COLO668 (cell line): ENCODE results near the gene OSBP2.
A peak's percentile ranks its signal among the peaks of the same experiment; 100 is the strongest.
"Not testable (repeated sequence)": the region's sequence is repeated elsewhere in the genome, so short reads cannot be mapped to it uniquely, and the experiment has no call there.

Experiments used
- DNase-seq: peaks from one replicate; lab custom pipeline; 2025; ENCODE audit not compliant: unreplicated experiment; lab: John Stamatoyannopoulos, UW

The OSBP2 gene

DNA sequence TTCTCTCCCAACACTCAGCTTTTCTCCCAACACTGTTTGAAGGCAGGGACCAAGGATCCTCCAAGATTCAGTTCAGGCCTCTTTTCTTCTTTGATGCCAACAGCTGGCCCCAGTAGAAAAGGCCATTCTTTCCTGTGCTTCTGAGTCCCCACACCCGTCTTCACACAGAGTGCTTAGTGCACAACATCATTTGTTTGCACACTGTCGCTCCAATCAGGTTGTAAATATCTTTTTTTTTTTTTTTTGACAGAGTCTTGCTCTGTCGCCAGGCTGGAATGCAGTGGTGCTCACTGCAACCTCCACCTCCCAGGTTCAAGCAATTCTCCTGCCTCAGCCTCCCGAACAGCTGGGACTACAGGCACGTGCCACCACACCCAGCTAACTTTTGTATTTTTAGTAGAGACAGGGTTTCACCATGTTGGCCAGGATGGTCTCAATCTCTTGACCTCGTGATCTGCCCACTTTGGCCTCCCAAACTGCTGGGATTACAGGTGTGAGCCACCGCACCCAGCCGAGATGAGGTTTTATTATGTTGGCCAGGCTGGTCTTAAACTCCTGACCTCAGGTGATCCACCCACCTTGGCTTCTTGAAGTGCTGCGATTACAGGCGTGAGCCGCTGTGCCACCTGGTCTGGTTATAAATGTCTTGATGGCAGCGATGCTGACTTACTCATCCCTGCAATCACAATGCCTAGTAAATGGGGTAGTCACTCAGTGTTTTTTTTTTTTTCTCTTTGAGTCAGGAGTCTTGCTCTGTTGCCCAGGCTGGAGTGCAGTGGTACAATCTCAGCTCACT lies 14.6 kb upstream of the OSBP2 start:
- not testable (repeated sequence) for DNase-seq

DNA sequence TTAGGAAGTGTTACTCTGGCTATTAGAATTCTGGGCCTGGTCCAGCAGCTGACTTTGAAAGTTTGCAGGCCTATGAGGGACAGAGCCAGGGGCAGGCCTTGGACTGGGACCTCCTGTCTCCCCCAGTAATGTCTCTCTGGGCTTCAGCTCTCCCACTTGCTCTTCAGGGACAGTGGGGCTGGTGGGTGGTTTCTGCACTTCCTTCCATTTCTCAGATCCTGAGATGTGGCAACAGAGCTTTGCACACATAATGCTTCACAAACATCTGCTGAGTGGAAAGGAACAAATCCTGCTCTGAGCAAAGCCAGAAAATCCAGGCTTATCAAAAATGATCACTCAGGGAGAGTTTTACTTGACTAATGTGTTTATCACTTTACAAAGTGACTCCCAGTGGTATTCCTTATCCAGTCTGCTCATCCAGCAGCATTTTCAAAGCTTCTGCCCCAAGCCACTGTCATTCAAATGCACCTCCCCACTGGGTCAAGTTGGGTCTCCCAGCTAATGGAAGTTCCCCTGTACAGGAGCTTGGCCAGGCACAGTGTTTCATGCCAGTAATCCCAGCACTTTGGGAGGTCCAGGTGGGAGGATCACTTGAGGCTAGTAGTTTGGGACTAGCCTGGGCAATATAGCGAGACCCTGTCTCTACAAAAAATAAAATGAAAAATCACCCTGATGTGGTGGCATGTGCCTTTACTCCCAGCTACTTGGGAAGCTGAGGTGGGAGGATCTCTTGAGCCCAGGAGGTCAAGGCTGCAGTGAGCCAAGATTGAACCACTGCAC lies 13.5 kb upstream of the OSBP2 start:
- no peak for DNase-seq

DNA sequence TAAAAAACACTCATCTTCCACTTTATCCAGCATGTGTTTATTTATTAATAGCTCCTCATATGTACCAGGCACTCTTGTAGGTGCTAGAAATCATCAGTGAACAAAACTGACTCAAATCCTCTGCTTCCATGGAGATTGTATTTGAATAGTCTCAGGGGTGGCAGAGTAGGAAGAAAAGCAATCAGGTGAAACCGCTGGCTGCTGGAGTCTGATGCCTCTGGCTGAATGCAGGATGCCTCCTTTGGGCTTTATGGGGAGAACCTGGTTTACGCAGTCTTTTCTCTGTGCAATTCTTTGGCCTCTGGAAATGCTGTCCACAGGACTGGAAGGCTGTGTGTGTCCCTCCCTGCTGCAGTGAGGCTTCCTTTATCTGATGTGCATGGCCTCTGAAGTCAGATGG lies 12.8 kb upstream of the OSBP2 start:
- DNase-seq, result no peak

DNA sequence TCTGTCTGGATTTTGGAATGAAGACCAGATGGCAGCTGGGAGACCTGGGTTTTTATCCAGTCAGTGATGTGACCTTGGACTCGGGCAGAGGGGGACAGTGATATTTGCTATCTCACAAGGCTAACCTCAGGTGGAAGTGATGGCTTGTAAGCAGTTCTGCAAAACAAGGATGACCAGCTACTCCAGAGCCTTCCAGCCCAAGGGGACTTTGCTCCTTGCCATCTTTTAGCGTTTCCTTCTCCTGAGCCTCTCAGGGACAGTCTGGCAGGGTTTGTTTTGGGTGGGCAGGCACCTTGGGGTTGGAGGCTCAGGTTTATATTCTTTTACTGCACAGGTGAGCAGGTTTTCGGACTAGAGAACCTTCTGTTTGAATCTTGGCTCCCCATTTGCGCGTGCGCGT lies 9.5 kb upstream of the OSBP2 start:
- no peak for DNase-seq

DNA sequence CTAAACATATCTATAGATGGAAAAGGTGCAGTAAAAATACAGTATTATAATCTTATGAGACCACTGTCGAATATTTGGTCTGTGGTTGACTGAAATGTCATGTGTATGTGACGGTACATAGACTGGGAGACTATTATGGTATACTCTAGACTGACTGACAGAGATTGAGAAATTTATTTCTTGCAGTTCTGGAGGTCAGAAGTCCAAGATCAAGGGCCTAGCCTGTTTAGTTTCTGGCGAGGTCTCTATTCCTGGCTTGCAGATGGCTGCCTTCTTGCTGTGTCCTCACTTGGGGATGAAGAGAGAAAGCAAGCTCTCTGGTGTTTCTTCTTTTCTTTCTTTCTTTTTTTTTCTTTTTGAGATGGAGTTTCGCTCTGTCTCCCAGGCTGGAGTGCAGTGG lies 7.3 kb upstream of the OSBP2 start:
- no peak for DNase-seq

DNA sequence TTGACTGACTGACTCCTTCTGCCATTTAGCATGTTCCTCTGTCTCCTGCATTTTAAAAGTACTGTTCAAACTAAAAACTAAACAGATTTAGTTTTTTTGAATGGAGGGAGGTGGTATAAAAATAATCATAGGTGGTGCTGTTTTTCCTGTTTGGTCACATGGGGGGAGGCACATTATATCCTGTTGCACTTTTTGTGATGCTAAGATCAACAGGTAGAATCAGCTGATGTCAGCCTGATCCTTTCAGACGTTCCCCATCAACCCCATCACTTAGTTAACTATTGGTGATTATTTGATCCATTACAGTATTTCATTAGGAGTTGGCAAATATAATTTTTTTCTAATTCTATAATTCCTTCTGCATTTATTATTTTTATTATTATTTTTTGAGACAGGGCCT lies 5.1 kb upstream of the OSBP2 start:
- DNase-seq, result no peak

DNA sequence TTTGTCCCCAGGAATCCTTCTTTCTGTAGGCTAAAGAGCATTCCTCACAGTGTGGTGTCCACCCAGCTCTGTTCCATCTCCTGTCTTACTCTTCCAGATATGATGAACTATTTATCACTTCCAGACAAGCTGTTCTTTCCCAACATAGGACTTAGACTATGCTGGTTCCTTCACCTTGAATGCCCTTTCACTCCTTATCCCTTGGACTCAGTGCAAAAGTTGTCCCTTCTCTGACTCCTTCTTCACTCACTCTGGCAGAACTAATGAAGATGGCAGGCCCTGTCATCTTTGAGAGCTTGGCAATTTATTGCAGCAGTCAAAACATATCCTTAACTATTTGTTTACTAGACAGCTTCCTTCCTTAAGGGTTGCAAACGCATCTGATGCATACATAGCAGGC lies 3.5 kb upstream of the OSBP2 start:
- no peak for DNase-seq

DNA sequence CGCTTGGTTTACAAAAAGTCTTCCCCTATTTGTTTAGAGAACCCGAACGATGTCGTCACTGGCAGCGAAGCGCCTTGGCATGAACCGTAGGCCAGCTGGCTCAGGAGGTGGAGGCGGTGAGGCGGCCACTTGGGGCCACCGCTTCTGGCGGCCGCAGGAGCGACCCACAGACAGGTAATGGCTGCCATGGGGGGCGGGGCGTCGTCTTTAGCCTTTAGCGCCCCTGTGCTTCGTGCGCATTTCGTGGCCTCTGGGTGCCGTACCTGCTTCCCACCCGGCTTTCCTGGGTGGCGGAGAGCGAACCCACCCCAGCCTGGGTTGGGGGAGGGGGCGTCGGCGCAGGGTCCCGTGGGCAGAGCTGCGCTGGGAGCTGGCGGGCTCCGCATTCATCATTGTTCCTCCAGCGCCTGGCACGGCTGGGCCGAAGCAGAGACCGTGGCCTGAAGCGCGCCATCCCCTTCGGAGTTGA lies 469 bp upstream of the OSBP2 start:
- DNase-seq, result peak; percentile 83

DNA sequence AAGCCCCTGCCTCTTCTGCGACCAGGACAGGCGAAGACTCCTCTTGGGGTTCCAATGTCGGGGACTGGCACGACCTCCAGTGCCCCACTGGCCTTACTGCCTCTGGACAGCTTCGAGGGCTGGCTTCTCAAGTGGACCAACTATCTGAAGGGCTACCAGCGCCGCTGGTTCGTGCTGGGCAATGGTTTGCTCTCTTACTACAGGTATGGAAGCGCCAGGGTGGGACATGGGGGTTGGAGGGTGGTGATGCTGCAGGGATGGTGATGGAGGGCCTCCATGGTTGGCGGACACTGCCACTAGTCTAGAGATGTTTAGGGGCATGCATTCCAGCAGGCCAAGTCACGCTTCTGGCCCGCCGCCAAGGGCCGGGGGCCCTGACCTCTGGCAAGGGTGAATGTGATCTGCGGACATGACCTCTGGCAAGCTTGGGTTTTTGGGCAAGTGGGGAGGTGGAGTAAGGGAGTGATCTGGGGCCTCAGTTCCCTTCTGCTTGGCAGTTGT lies 727 bp downstream of the OSBP2 start:
- DNase-seq, result no peak

DNA sequence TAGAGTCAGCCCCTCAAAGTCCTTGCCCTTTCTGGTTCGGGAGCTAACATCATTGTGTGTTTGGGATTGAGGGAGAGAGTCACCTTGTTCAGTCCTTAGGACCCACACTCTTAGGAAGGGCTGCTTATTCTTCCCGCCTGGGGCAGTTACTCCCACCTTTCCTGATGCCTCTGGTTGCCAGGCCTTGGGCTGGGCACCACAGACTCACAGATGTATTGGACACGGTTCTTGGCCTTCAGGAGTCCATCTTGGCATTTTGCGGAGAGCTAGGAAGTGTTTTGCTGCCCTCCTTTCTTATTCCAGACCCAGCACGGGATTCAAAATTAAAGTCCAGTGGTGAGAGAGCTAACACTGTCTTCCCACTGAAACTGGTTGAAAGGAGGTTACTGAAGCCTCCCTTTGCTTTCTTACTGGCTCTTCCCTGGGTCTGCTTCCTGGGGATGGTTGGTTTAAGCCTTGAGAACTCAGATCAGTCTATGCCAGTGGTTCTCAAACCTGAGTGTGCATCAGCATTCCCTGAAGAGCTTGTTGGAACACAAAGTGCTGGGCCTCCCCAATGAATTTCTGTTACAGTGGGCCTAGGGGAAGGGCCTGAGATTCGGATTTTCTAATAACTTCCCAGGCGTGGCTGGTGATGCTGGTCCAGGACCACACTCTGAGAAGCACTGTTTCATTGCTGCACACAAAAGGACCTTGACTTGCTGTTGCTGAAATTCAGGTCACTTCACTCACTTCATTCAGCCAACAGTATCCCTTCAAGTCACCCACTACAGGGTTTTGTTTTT lies 1.4 kb downstream of the OSBP2 start:
- DNase-seq, result no peak

DNA sequence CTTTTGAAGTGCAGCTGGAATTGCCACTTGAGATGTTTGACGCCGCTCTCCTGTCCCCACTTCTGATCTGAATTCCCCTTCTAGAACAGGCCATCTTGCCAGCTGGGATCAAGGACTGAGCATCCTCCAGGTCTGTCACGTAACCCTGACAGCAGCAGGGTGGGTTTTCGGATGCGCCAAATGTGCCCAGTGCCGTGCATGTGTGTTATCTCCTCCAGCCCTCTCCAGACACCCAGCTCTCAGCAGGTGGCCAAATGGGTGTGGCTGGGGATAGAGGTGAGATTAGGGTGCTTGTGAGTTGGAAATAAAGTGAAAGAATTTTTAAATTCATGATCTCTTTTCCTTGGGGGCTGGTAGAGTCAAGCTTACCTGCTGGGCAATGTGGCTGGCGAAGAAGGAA lies 3.3 kb downstream of the OSBP2 start:
- no peak for DNase-seq

DNA sequence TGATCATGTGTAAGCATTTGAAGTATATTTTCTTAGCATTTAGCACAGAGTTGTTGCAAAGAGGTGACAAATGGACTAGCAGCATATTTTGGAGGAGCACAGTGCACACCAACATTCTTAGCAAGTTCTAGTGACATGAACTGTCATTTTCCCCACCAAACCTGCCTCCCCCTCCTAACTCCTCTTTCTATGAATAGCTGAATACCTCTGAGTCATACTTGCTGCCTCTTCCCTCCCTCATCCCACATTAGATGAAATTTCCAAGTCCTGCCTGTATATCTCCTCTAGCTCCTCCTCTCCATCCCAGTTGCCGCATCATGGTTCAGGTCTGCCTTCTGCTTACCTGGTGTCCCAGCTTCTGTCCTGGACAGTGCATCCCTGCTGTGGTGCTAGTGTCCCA lies 7.2 kb downstream of the OSBP2 start:
- DNase-seq, result no peak

DNA sequence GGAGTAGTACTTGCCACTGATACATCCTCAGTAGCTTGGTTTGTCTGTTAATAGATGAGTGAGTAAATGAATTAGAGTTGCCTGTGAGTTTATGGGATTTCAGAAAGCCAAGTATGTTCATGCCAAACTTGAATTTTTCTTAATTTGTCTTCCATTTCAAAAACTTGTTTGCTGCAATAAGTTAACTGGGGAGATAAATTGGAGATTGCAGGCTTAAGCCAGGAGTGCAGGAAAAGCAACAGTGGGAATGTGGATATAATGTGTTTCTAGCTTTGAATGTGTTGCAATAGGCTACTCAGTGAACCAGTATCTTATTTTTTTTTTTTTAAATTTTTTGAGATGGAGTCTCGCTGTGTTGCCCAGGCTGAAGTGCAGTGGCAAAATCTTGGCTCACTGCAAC lies 8.2 kb downstream of the OSBP2 start:
- no peak for DNase-seq

DNA sequence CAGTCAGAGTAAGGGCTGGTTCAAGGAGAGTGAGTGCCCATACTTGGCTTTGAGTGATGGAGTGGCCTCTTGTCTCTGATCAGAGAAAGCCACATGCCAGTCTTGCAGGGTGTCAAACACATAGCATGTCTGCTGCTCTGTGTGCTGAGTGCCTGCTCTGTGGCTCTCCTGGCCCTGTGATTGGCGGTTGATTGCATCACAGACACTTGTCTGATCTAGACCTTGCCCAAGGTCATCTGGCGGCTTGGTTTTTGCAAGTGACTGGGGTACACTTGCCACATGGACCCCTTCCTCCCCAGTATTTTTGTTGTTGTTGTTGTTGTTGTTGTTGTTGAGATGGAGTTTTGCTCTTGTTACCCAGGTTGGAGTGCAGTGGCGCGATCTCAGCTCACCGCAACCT lies 10.3 kb downstream of the OSBP2 start:
- no peak for DNase-seq

DNA sequence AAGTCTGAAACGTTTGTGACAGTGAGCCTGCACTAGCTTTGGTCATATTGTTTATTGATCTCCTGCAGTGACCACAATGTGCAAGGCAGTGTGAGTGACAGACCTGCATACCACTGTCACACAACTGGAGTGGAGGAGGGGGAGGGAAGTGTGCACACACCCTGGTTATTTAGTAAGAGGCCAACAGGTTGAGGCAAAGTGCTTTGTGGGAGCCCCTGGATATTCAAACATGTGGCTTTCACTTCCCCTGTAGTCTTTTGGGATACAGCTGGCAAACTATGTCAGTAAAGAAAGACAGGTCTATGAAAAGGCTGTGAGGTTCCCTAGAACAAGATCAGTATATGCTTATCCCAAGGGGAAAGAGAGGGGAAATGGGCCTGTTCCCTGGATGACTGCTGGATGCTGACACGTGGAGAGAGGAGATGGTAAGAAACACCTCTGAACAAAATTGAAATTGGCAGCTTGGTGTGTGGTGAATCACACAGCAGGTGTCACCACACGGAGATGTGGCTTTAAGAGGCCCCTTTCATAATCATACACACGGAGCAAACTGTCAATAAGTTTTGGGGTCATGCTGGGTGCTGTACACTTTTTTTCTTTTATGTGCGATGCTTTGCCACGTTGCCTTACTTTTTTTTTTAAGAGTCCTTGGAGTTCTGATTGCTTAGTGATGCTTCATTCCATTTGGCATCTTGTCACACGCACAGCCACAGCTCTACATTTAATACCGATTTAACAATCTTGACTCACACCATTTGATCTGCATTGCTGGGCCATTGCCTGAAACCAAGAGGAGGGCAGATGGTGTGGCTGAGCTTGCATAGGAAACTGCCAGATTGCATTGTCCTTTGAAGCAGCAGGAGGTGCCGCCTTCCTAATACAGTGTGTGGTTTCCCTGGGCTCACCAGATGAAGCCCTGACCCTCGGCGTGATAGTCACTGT lies 11.3 kb downstream of the OSBP2 start:
- DNase-seq, result no peak

DNA sequence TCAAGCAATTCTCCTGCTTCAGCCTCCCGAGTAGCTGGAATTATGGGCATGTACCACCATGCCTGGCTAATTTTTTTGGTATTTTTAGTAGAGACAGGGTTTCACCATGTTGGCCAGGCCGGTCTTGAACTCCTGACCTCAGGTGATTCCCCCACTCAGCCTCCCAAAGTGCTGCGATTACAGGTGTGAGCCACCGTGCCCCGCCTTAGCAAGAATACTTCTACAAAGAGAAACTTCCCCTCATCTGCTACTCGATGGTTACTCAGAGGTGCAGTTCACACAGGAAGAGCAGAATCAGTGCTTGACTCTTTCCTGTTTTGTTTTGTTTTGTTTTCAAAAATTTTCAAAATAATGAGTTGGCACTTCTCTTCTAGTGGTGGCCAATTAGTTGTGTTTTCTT lies 15.3 kb downstream of the OSBP2 start:
- DNase-seq, result not testable (repeated sequence)

DNA sequence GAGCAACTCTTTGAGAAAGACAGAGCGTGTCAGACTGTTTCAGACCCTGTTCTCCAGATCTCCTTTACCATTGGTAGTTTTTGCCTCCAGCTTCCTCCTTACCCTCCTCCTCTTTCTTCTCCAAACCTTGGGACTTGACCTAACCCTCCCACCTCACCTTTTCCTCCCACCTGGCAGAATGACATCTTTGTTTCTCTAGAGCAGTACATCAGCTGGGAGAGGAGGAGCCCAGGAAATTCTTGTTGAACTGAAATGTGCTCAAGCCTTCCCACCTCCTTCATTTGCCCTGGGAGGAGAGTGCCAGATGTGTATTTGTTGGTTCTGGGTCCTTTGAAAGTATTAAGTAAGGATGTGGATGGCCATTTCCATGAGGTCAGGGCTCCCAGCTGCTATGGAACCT lies 17.4 kb downstream of the OSBP2 start:
- no peak for DNase-seq

DNA sequence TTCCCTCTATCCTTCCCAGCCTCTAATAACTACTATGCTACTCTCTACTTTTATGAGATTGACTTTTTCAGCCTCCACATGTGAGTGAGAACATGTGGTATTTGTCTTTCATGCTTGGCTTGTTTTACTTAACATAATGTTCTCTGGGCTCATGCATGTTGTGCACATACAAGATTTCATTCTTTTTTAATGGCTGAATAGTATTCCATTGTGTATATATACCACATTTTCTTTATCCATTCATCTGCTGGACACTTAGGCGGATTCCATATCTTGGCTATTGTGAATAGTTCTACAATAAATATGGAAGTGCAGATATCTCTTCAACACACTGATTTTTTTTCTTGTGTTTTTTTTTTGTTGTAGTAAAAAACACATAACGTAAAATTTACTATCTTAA lies 19.4 kb downstream of the OSBP2 start:
- no peak for DNase-seq

DNA sequence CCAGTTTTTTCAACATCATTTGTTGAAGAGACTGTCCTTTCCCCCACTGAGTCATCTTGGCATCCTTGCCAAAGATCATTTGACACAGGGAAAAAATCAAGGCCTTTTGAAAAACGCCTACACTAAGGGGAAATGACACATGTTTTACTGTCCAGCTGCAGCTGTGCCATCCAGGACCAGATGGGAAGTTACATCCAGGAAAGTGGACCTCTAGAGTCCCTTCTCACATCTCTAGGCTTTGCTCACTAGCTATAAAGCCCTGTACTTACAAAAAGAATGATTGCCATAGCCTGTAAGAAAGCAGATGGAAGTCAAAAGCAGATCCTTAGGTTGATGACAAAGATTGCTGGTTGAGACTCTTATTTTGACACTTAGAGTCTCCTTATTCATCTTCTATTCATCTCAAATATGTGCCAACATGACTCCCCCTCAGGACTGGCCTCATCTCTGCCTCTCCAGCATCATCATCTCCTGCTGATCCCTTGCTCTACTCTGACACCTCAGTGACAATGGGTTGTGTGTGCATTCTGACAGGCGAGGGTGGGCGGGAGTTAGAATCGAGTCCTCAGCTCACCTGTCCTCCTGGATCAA lies 22.8 kb downstream of the OSBP2 start:
- DNase-seq, result no peak

DNA sequence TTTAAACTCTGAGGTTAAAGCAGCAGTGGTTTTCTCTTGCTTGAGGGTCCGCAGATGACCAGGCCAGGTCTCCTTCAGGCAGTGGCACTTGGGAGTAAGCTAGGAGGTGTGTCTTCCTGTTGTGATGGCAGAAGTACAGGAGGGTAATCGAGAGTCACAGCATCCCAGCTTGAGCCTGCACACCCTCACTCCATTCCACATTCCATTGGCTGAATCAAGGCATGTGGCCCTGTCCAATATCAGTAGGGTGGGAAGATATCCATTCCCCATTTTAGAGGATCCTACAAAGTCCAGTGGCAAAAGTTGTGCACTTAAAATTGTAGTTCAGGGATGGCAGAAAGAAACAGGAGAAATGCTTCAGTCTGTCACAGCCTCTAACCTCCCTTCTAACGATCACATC lies 23.3 kb downstream of the OSBP2 start:
- DNase-seq, result no peak
